MCF 10A (cell line): ENCODE measurements around the gene TLCD4. TPM values are rescaled to one million over a fixed set of nuclear protein-coding genes. Genes with fewer than 3 reads are reported as not detected.

ENCODE experiments used
- BruUV-seq: library from RNA; stranded (reverse); fragments of 400-500 nt; replicated peaks from 2 replicates; lab custom pipeline; 2021; lab: Mats Ljungman, UMichigan
- CTCF ChIA-PET: fragments of 300-600 bp; sonication (Branson Sonifier 250); formaldehyde crosslinking; extraction: SDS; loops from one replicate; lab custom pipeline; 2021; ENCODE audit warnings: antibody characterized with exemption, inconsistent platforms; lab: Yijun Ruan, JAX
- POLR2A ChIA-PET: fragments of 300-600, 350-650 bp; sonication (Branson Sonifier 250); formaldehyde crosslinking; extraction: SDS; loops from one replicate; lab custom pipeline; 2020; ENCODE audit warnings: antibody characterized with exemption, inconsistent platforms; lab: Yijun Ruan, JAX
- DNase-seq: peaks from one replicate; pipeline ENCODE4 v3.0.0-alpha.2; 2018; ENCODE audit not compliant: unreplicated experiment
- H3K27ac Mint-ChIP-seq: one replicate; pipeline ENCODE4 v1.8.0; 2022; ENCODE audit warnings: mild to moderate bottlenecking, low read depth, mixed read lengths; ENCODE audit not compliant: unreplicated experiment
- H3K27me3 Mint-ChIP-seq: one replicate; pipeline ENCODE4 v1.8.0; 2022; ENCODE audit warnings: mixed read lengths; ENCODE audit not compliant: insufficient read depth, unreplicated experiment
- H3K36me3 Mint-ChIP-seq: one replicate; pipeline ENCODE4 v1.8.0; 2022; ENCODE audit warnings: mild to moderate bottlenecking, moderate library complexity, mixed read lengths; ENCODE audit not compliant: insufficient read depth, unreplicated experiment
- H3K4me1 Mint-ChIP-seq: one replicate; pipeline ENCODE4 v1.8.0; 2022; ENCODE audit warnings: mixed read lengths; ENCODE audit not compliant: insufficient read depth, unreplicated experiment
- H3K4me3 Mint-ChIP-seq: one replicate; pipeline ENCODE4 v1.8.0; 2022; ENCODE audit warnings: mild to moderate bottlenecking, moderate library complexity, mixed read lengths; ENCODE audit not compliant: unreplicated experiment
- H3K9me3 Mint-ChIP-seq: one replicate; pipeline ENCODE4 v1.8.0; 2022; ENCODE audit warnings: mixed read lengths; ENCODE audit not compliant: unreplicated experiment
- intact Hi-C: fragments of 100-400 bp; cut with micrococcal nuclease; formaldehyde crosslinking; loops from 2 replicates; pipeline ENCODE4 v1.14.1; 2022
- total RNA-seq: library from RNA; stranded (reverse); gene quantifications from 2 replicates; pipeline ENCODE4 v1.2.3, GENCODE V29; 2022
- TF ChIP-seq, protein P1 (sequence below): fragments of 200-600 bp; IDR thresholded peaks from one replicate; pipeline ENCODE4 v1.8.0; 2022; ENCODE audit warnings: antibody characterized with exemption, mild to moderate bottlenecking; ENCODE audit not compliant: unreplicated experiment

Gene TLCD4
- total RNA-seq, 1 experiment from 2014 or later = 1.9 TPM

GRCh38 chr1:95095833-95096217 lies 21.3 kb upstream of the TLCD4 start:
- TF ChIP-seq, protein P1, sequence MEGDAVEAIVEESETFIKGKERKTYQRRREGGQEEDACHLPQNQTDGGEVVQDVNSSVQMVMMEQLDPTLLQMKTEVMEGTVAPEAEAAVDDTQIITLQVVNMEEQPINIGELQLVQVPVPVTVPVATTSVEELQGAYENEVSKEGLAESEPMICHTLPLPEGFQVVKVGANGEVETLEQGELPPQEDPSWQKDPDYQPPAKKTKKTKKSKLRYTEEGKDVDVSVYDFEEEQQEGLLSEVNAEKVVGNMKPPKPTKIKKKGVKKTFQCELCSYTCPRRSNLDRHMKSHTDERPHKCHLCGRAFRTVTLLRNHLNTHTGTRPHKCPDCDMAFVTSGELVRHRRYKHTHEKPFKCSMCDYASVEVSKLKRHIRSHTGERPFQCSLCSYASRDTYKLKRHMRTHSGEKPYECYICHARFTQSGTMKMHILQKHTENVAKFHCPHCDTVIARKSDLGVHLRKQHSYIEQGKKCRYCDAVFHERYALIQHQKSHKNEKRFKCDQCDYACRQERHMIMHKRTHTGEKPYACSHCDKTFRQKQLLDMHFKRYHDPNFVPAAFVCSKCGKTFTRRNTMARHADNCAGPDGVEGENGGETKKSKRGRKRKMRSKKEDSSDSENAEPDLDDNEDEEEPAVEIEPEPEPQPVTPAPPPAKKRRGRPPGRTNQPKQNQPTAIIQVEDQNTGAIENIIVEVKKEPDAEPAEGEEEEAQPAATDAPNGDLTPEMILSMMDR = no peak
- Mint-ChIP-seq H3K36me3 (no peaks in the 10 kb centered on the region), H3K27ac (no peak overlapping the region), H3K4me3 (no peak overlapping the region), H3K4me1 (no peaks in the 10 kb centered on the region), H3K9me3 (no peaks in the 10 kb centered on the region), H3K27me3 (no peaks in the 10 kb centered on the region)
- DNase-seq = peak; percentile 28
- ChIA-PET POLR2A (no interaction called here), CTCF (interaction anchor here (0.7 kb wide), 1 partner anchor 78 kb away, joined by 4 read pairs; no protein-coding TSS in a partner anchor)
- no TSS peak for BruUV-seq
- intact Hi-C loops = no loop called here

- Mint-ChIP-seq H3K27ac (no peak overlapping the region), H3K27me3 (no peaks in the 10 kb centered on the region), H3K36me3 (no peaks in the 10 kb centered on the region), H3K4me1 (no peaks in the 10 kb centered on the region), H3K9me3 (no peaks in the 10 kb centered on the region), H3K4me3 (no peak overlapping the region)
- ChIA-PET POLR2A (no interaction called here), CTCF (no interaction called here)
- TF ChIP-seq, protein P1 = no peak
- BruUV-seq = no TSS peak
- DNase-seq = peak; percentile 55
- intact Hi-C loops = no loop called here
These were observed 20.8 kb upstream of the TLCD4 start for GRCh38 chr1:95096218-95096841.

GRCh38 chr1:95097426-95097825 lies 19.7 kb upstream of the TLCD4 start:
- intact Hi-C loops = no loop called here
- no peaks in the 10 kb centered on the region for H3K9me3 Mint-ChIP-seq
- no peak for DNase-seq
- BruUV-seq = no TSS peak
- CTCF ChIA-PET = interaction anchor here (0.6 kb wide), 2 partner anchors 13 to 136 kb away, joined by 3 to 4 read pairs; no protein-coding TSS in a partner anchor
- H3K4me1 Mint-ChIP-seq = no peaks in the 10 kb centered on the region
- POLR2A ChIA-PET = interaction anchor here (0.7 kb wide), 1 partner anchor 10 kb away, joined by 6 read pairs; no protein-coding TSS in a partner anchor
- H3K27ac Mint-ChIP-seq = no peak overlapping the region
- TF ChIP-seq, protein P1 = no peak
- no peak overlapping the region for H3K4me3 Mint-ChIP-seq
- H3K36me3 Mint-ChIP-seq = no peaks in the 10 kb centered on the region
- no peaks in the 10 kb centered on the region for H3K27me3 Mint-ChIP-seq

GRCh38 chr1:95098196-95098595 lies 19.0 kb upstream of the TLCD4 start:
- BruUV-seq = no TSS peak
- H3K27ac Mint-ChIP-seq = no peak overlapping the region
- TF ChIP-seq, protein P1 = no peak
- no peak for DNase-seq
- POLR2A ChIA-PET = no interaction called here
- CTCF ChIA-PET = no interaction called here
- no peaks in the 10 kb centered on the region for H3K4me1 Mint-ChIP-seq
- intact Hi-C loops = no loop called here
- H3K36me3 Mint-ChIP-seq = no peaks in the 10 kb centered on the region
- H3K4me3 Mint-ChIP-seq = no peak overlapping the region
- no peaks in the 10 kb centered on the region for H3K27me3 Mint-ChIP-seq
- H3K9me3 Mint-ChIP-seq = no peaks in the 10 kb centered on the region
